HPDE6-E6E7 (cell line): ENCODE results near the gene AK4.

Source experiments
- DNase-seq: peaks from one replicate; pipeline ENCODE4 v3.0.0; 2011; ENCODE audit warnings: missing footprints; ENCODE audit errors: extremely low spot score

AK4 gene

GRCh38 chr1:65278376-65279069 lies 130.5 kb downstream of the AK4 start:
- DNase-seq, result no peak

- no peak for DNase-seq
Observed at GRCh38 chr1:65279070-65279779, 131.2 kb downstream of the AK4 start.
